MCF 10A (cell line): ENCODE results near the gene ADAM10. TPM values are rescaled to one million over a fixed set of nuclear protein-coding genes. Genes with fewer than 3 reads are reported as not detected.

Experiments
- BruUV-seq: library from RNA; stranded (reverse); fragments of 400-500 nt; replicated peaks from 2 replicates; lab custom pipeline; 2021; lab: Mats Ljungman, UMichigan
- CTCF ChIA-PET: fragments of 300-600 bp; sonication (Branson Sonifier 250); formaldehyde crosslinking; extraction: SDS; loops from one replicate; lab custom pipeline; 2021; ENCODE audit warnings: antibody characterized with exemption, inconsistent platforms; lab: Yijun Ruan, JAX
- POLR2A ChIA-PET: fragments of 300-600, 350-650 bp; sonication (Branson Sonifier 250); formaldehyde crosslinking; extraction: SDS; loops from one replicate; lab custom pipeline; 2020; ENCODE audit warnings: antibody characterized with exemption, inconsistent platforms; lab: Yijun Ruan, JAX
- DNase-seq: peaks from one replicate; pipeline ENCODE4 v3.0.0-alpha.2; 2018; ENCODE audit not compliant: unreplicated experiment
- H3K27ac Mint-ChIP-seq: one replicate; pipeline ENCODE4 v1.8.0; 2022; ENCODE audit warnings: mild to moderate bottlenecking, low read depth, mixed read lengths; ENCODE audit not compliant: unreplicated experiment
- H3K27me3 Mint-ChIP-seq: one replicate; pipeline ENCODE4 v1.8.0; 2022; ENCODE audit warnings: mixed read lengths; ENCODE audit not compliant: insufficient read depth, unreplicated experiment
- H3K36me3 Mint-ChIP-seq: one replicate; pipeline ENCODE4 v1.8.0; 2022; ENCODE audit warnings: mild to moderate bottlenecking, moderate library complexity, mixed read lengths; ENCODE audit not compliant: insufficient read depth, unreplicated experiment
- H3K4me1 Mint-ChIP-seq: one replicate; pipeline ENCODE4 v1.8.0; 2022; ENCODE audit warnings: mixed read lengths; ENCODE audit not compliant: insufficient read depth, unreplicated experiment
- H3K4me3 Mint-ChIP-seq: one replicate; pipeline ENCODE4 v1.8.0; 2022; ENCODE audit warnings: mild to moderate bottlenecking, moderate library complexity, mixed read lengths; ENCODE audit not compliant: unreplicated experiment
- H3K9me3 Mint-ChIP-seq: one replicate; pipeline ENCODE4 v1.8.0; 2022; ENCODE audit warnings: mixed read lengths; ENCODE audit not compliant: unreplicated experiment
- intact Hi-C: fragments of 100-400 bp; cut with micrococcal nuclease; formaldehyde crosslinking; loops from 2 replicates; pipeline ENCODE4 v1.14.1; 2022
- total RNA-seq: library from RNA; stranded (reverse); gene quantifications from 2 replicates; pipeline ENCODE4 v1.2.3, GENCODE V29; 2022
- TF ChIP-seq, protein P1 (sequence below): fragments of 200-600 bp; IDR thresholded peaks from one replicate; pipeline ENCODE4 v1.8.0; 2022; ENCODE audit warnings: antibody characterized with exemption, mild to moderate bottlenecking; ENCODE audit not compliant: unreplicated experiment

ADAM10 gene
- total RNA-seq, 1 experiment from 2014 or later = 87.5 TPM

DNA sequence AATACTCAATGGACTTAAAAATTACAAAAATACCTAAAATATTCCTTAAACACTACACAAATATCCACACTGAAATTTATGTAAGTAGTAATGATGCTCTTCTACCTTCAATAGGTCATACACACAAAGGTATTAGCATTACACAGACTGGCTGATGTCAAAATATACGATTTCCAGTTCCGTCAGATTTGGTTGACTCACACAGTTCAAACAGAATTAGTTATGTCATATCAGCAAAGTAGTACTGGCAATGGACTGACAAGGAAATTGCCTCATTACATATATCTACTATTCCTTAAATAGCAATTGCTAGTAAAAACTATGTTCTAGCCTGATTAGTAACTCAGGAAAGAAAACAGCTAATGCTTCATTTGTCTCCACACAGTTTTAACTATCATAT lies 70.8 kb downstream of the ADAM10 start:
- TF ChIP-seq, protein P1, sequence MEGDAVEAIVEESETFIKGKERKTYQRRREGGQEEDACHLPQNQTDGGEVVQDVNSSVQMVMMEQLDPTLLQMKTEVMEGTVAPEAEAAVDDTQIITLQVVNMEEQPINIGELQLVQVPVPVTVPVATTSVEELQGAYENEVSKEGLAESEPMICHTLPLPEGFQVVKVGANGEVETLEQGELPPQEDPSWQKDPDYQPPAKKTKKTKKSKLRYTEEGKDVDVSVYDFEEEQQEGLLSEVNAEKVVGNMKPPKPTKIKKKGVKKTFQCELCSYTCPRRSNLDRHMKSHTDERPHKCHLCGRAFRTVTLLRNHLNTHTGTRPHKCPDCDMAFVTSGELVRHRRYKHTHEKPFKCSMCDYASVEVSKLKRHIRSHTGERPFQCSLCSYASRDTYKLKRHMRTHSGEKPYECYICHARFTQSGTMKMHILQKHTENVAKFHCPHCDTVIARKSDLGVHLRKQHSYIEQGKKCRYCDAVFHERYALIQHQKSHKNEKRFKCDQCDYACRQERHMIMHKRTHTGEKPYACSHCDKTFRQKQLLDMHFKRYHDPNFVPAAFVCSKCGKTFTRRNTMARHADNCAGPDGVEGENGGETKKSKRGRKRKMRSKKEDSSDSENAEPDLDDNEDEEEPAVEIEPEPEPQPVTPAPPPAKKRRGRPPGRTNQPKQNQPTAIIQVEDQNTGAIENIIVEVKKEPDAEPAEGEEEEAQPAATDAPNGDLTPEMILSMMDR = no peak
- intact Hi-C loops = no loop called here
- peaks cover 7% of the 10 kb centered on the region for H3K4me1 Mint-ChIP-seq
- no peaks in the 10 kb centered on the region for H3K9me3 Mint-ChIP-seq
- H3K4me3 Mint-ChIP-seq = no peak overlapping the region
- CTCF ChIA-PET = interaction anchor here (0.7 to 1.1 kb wide), 3 partner anchors 10 to 19 kb away, joined by 3 to 4 read pairs (median 3); no protein-coding TSS in a partner anchor
- POLR2A ChIA-PET = interaction anchor here (1.0 to 1.7 kb wide), 5 partner anchors 35 to 448 kb away, joined by 3 to 7 read pairs (median 3); partner anchors contain the start of gene MINDY2
- DNase-seq = peak; percentile 11
- no peak overlapping the region for H3K27ac Mint-ChIP-seq
- no TSS peak for BruUV-seq
- H3K36me3 Mint-ChIP-seq = peaks cover 9% of the 10 kb centered on the region
- H3K27me3 Mint-ChIP-seq = no peaks in the 10 kb centered on the region

DNA sequence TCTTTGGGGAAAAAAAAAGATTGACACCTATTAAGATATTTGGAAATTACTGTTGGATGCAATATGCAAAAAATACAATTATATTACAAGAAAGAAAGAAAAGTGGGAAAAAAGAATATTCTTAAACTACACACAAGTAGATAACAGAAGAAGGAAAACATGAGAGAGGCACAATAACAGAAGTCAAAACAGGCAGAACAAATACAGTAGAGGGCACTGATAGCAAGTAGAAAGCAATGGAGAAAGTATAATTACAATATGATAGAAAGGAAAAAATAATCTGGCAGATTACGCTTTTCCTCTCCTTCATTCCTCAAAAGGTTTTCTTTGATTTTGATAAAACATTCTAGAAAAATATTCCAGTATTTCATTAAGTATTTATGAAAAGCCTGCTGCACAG lies 72.1 kb downstream of the ADAM10 start:
- Mint-ChIP-seq H3K9me3 (no peaks in the 10 kb centered on the region), H3K36me3 (peaks cover 9% of the 10 kb centered on the region), H3K4me1 (peaks cover 7% of the 10 kb centered on the region), H3K4me3 (no peak overlapping the region), H3K27ac (no peak overlapping the region), H3K27me3 (no peaks in the 10 kb centered on the region)
- no peak for DNase-seq
- TF ChIP-seq, protein P1 = no peak
- POLR2A ChIA-PET = interaction anchor here (0.9 to 1.7 kb wide), 4 partner anchors 9 to 446 kb away, joined by 3 to 7 read pairs (median 3); partner anchors contain the start of gene MINDY2
- CTCF ChIA-PET = interaction anchor here (0.6 to 1.1 kb wide), 5 partner anchors 14 to 1053 kb away, joined by 3 to 4 read pairs (median 4); no protein-coding TSS in a partner anchor
- TSS peak; percentile 15 for BruUV-seq
- intact Hi-C loops = no loop called here

DNA sequence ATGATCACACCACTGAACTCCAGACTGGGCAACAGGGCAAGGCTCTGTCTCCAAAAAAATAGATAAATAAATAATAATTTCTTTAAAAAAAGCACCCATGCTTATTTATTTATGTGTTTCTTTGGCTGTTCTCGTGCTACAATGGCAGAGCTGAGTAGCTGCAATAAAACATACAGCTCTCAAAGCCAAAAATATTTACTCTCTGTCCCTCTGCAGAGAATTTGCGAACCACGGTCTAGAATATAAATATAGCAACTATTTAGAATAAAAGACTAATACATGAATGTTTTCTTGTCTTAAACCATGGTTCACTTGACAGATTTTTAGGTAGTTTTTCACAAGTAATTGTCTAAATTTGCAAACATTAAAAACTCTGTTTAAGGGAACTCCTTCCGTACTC lies 72.7 kb downstream of the ADAM10 start:
- peaks cover 4% of the 10 kb centered on the region for H3K36me3 Mint-ChIP-seq
- BruUV-seq = no TSS peak
- H3K4me1 Mint-ChIP-seq = peaks cover 7% of the 10 kb centered on the region
- CTCF ChIA-PET = interaction anchor here (0.6 to 1.0 kb wide), 7 partner anchors 92 to 1052 kb away, joined by 3 to 4 read pairs (median 4); no protein-coding TSS in a partner anchor
- POLR2A ChIA-PET = interaction anchor here (0.9 to 1.7 kb wide), 3 partner anchors 8 to 94 kb away, joined by 3 to 7 read pairs (median 3); partner anchors contain the start of gene MINDY2
- intact Hi-C loops = no loop called here
- no peak for DNase-seq
- no peaks in the 10 kb centered on the region for H3K27me3 Mint-ChIP-seq
- no peak overlapping the region for H3K4me3 Mint-ChIP-seq
- TF ChIP-seq, protein P1 = no peak
- no peak overlapping the region for H3K27ac Mint-ChIP-seq
- H3K9me3 Mint-ChIP-seq = no peaks in the 10 kb centered on the region

DNA sequence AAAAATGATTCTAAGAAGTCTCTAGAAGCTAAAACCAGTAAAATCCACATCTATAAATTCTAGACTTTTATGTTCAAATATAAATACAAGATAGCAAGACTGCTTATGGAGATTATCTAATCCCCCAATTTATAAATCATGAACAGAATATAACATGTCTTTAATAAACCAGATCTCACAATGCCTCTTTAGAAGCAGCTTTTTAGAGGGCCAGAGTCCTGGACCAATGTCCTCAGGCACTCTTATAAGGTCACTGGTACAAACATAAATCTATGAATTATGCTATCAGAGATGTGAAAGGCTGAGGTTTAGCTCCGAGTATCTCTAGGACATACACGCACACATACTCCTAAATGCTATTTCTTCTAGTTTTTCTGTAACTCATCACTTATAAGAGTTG lies 78.3 kb downstream of the ADAM10 start:
- POLR2A ChIA-PET = interaction anchor here (1.7 kb wide), 1 partner anchor 79 kb away, joined by 14 read pairs; the partner anchor contains the start of gene ADAM10
- intact Hi-C loops = no loop called here
- no peaks in the 10 kb centered on the region for H3K36me3 Mint-ChIP-seq
- TF ChIP-seq, protein P1 = no peak
- peaks cover 6% of the 10 kb centered on the region for H3K4me1 Mint-ChIP-seq
- H3K27me3 Mint-ChIP-seq = no peaks in the 10 kb centered on the region
- H3K9me3 Mint-ChIP-seq = no peaks in the 10 kb centered on the region
- no TSS peak for BruUV-seq
- H3K4me3 Mint-ChIP-seq = no peak overlapping the region
- no peak for DNase-seq
- CTCF ChIA-PET = interaction anchor here (1.2 kb wide), 1 partner anchor 443 kb away, joined by 4 read pairs; no protein-coding TSS in a partner anchor
- H3K27ac Mint-ChIP-seq = no peak overlapping the region
